Measurements from ENCODE around the gene HUWE1. TPM values are rescaled to one million over a fixed set of nuclear protein-coding genes. Genes with fewer than 3 reads are reported as not detected.

The HUWE1 gene
- total RNA-seq, 6 experiments from 2014 or later, result 68.0 to 93.5 (median 84.0) TPM

GRCh38 chrX:53483838-53484405, 202.6 kb downstream of the HUWE1 start:
- H3K36me3 ChIP-seq, result no peaks in the 10 kb centered on the region
- H3K9me3 ChIP-seq, result no peaks in the 10 kb centered on the region
- TF ChIP-seq POLR2A (IDR thresholded peaks at IDR 0.05), result no peak
- no peak for TF ChIP-seq CTCF (IDR thresholded peaks at IDR 0.05)
- 63% methylated on average over 2 of the region's 2 CpGs for WGBS (ENCODE audit: insufficient coverage, low coverage, low lambda C conversion rate, missing lambda C conversion rate)
- DNase-seq (no peak), ATAC-seq (no peak)
- no peak overlapping the region for H3K27ac ChIP-seq
- no peak overlapping the region for H3K4me3 ChIP-seq
- no peaks in the 10 kb centered on the region for H3K4me1 ChIP-seq
- H3K27me3 ChIP-seq, result no peaks in the 10 kb centered on the region
- intact Hi-C loops (cut with DNase I), result no loop called here

GRCh38 chrX:53483416-53483815, 203.1 kb downstream of the HUWE1 start:
- no peaks in the 10 kb centered on the region for H3K4me1 ChIP-seq
- H3K4me3 ChIP-seq, result no peak overlapping the region
- DNase-seq (no peak), ATAC-seq (no peak)
- no peaks in the 10 kb centered on the region for H3K36me3 ChIP-seq
- no peak overlapping the region for H3K27ac ChIP-seq
- 33% methylated on average over 2 of the region's 2 CpGs for WGBS (ENCODE audit: insufficient coverage, low coverage, low lambda C conversion rate, missing lambda C conversion rate)
- TF ChIP-seq CTCF (IDR thresholded peaks at IDR 0.05) (no peak), POLR2A (IDR thresholded peaks at IDR 0.05) (no peak)
- H3K27me3 ChIP-seq, result no peaks in the 10 kb centered on the region
- no peaks in the 10 kb centered on the region for H3K9me3 ChIP-seq
- intact Hi-C loops (cut with DNase I), result no loop called here

MicroRNAs encoded within 50 kb of the gene (microRNA counts, 767-probe panel; counts per million panel counts)
- 10,749 counts per million, percentile 58 among the panel's probes with 10 or more counts for microRNA hsa-miR-98

Small RNAs within 50 kb of the gene (microRNA-seq; reads per million reads assigned to microRNA genes)
- gene MIR98 (6,348 to 9,596 reads per million in 2 donors), gene MIRLET7F2 (10,488 to 10,982 reads per million in 2 donors)

Small RNAs within 50 kb of the gene (small RNA-seq; reads per million reads assigned to genes)
- gene MIR98 (386 to 678 reads per million in 2 experiments), gene MIRLET7F2 (2,277 to 4,691 reads per million in 2 experiments)
